Islet of Langerhans (tissue), 1 donor: Measurements from ENCODE around the gene TPD52L3.
A peak's percentile ranks its signal among the peaks of the same experiment; 100 is the strongest.

Source experiments
- FAIRE-seq: peaks from one replicate; lab custom pipeline; 2011; peaks lifted over from hg19 to GRCh38; lab: Jason Lieb, UNC

The TPD52L3 gene

GRCh38 chr9:6328103-6328502 lies at the start of gene TPD52L3:
Gene TPD52L3 (plus strand): TSS chr9:6328375. CDS start chr9:6328596, 221 bp downstream.
- FAIRE-seq = no peak

- no peak for FAIRE-seq
Observed at GRCh38 chr9:6301858-6302257, 26.3 kb upstream of the TPD52L3 start.

GRCh38 chr9:6302417-6302816 lies 25.8 kb upstream of the TPD52L3 start:
- no peak for FAIRE-seq

- no peak for FAIRE-seq
Observed at GRCh38 chr9:6304232-6304631, 23.9 kb upstream of the TPD52L3 start.

GRCh38 chr9:6305954-6306563 lies 22.1 kb upstream of the TPD52L3 start:
- peak; percentile 99 for FAIRE-seq

- no peak for FAIRE-seq
Observed at GRCh38 chr9:6307551-6308096, 20.6 kb upstream of the TPD52L3 start.

- no peak for FAIRE-seq
Observed at GRCh38 chr9:6330958-6331634, 2.9 kb downstream of the TPD52L3 start.

- FAIRE-seq = no peak
Observed at GRCh38 chr9:6334305-6334704, 6.1 kb downstream of the TPD52L3 start.

- no peak for FAIRE-seq
Observed at GRCh38 chr9:6348766-6349165, 20.6 kb downstream of the TPD52L3 start.

GRCh38 chr9:6351737-6352136 lies 23.6 kb downstream of the TPD52L3 start:
- no peak for FAIRE-seq

GRCh38 chr9:6354072-6354686 lies 26.0 kb downstream of the TPD52L3 start:
- peak; percentile 93 for FAIRE-seq

- FAIRE-seq = no peak
Observed at GRCh38 chr9:6355728-6356127, 27.6 kb downstream of the TPD52L3 start.

- no peak for FAIRE-seq
Observed at GRCh38 chr9:6356441-6356840, 28.3 kb downstream of the TPD52L3 start.

- FAIRE-seq = no peak
Observed at GRCh38 chr9:6356904-6357303, 28.7 kb downstream of the TPD52L3 start.

GRCh38 chr9:6367128-6367890 lies 39.1 kb downstream of the TPD52L3 start:
- no peak for FAIRE-seq

GRCh38 chr9:6368831-6369230 lies 40.7 kb downstream of the TPD52L3 start:
- FAIRE-seq = no peak
